Neural cell (in vitro differentiated cells): ENCODE measurements around the gene OS9.

Experiments
- EP300 ChIP-seq: fragments of 450-650 bp; conservative IDR thresholded peaks from 2 replicates; pipeline ENCODE4 v1.6.1; 2014; ENCODE audit warnings: antibody characterized with exemption, mild to moderate bottlenecking, moderate library complexity; ENCODE audit not compliant: poor library complexity, severe bottlenecking
- EZH2 ChIP-seq: fragments of 200-600, 300-800 bp; shearing (Covaris generic), sonication (generic); IDR thresholded peaks from 2 replicates; pipeline ENCODE4 v1.6.1; 2014; ENCODE audit warnings: antibody characterized with exemption, low read length, borderline replicate concordance, mild to moderate bottlenecking; ENCODE audit not compliant: insufficient read depth, poor library complexity, severe bottlenecking
- MXI1 ChIP-seq: fragments of 450-650 bp; conservative IDR thresholded peaks from 2 replicates; pipeline ENCODE4 v1.6.1; 2014; ENCODE audit warnings: antibody characterized with exemption, mild to moderate bottlenecking; ENCODE audit not compliant: poor library complexity, severe bottlenecking
- POLR2AphosphoS5 ChIP-seq: IDR thresholded peaks from 2 replicates; pipeline ENCODE4 v1.6.1; 2012
- RAD21 ChIP-seq: fragments of 450-650 bp; conservative IDR thresholded peaks from 2 replicates; pipeline ENCODE4 v1.6.1; 2014; ENCODE audit warnings: antibody characterized with exemption, mild to moderate bottlenecking, moderate library complexity
- SMC3 ChIP-seq: fragments of 450-650 bp; conservative IDR thresholded peaks from 2 replicates; pipeline ENCODE4 v1.6.1; 2014; ENCODE audit warnings: antibody characterized with exemption, mild to moderate bottlenecking, moderate library complexity; ENCODE audit not compliant: poor library complexity
- TAF1 ChIP-seq: IDR thresholded peaks from 2 replicates; pipeline ENCODE4 v1.6.1; 2012; ENCODE audit warnings: low read depth
- TF ChIP-seq, protein P1 (sequence below): fragments of 450-650 bp; IDR thresholded peaks from 2 replicates; pipeline ENCODE4 v1.5.1; 2014; ENCODE audit warnings: antibody characterized with exemption, mild to moderate bottlenecking, moderate library complexity; ENCODE audit not compliant: poor library complexity, severe bottlenecking
- TF ChIP-seq, protein P2 (sequence below): IDR thresholded peaks from 2 replicates; pipeline ENCODE4 v1.6.1; 2012; ENCODE audit warnings: borderline replicate concordance

DNA sequence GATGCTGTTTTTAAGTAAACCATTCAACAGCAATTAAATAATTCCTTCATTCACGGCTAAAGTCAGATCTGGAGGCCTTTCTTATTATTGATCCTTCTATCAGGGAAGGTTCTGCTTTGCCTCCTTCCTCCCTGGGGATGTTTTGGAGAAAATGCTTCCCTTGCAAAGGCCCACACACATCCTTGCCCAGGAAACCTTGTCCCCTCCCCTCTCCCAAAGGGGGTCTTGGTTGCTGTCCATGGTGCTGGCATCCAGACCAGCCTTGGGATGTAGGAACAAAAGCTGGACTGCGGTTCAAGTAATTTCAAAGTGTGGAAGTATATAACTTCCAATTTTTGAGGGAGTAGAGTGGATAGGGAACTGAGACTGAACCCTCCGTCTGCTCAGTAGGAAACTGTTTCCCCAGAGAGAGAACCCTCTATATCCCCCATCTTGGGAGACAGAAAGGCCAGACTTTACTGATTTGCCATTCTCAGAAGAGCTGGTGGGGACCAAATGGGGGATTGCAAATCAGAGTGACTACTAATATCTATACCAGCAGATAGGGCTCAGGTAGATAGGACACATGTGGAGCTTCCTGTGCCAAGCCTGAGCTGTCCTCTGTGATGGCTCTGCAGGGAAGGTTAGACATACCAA, 66.5 kb downstream of the OS9 start:
- TF ChIP-seq, protein P1, sequence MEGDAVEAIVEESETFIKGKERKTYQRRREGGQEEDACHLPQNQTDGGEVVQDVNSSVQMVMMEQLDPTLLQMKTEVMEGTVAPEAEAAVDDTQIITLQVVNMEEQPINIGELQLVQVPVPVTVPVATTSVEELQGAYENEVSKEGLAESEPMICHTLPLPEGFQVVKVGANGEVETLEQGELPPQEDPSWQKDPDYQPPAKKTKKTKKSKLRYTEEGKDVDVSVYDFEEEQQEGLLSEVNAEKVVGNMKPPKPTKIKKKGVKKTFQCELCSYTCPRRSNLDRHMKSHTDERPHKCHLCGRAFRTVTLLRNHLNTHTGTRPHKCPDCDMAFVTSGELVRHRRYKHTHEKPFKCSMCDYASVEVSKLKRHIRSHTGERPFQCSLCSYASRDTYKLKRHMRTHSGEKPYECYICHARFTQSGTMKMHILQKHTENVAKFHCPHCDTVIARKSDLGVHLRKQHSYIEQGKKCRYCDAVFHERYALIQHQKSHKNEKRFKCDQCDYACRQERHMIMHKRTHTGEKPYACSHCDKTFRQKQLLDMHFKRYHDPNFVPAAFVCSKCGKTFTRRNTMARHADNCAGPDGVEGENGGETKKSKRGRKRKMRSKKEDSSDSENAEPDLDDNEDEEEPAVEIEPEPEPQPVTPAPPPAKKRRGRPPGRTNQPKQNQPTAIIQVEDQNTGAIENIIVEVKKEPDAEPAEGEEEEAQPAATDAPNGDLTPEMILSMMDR, result no peak
- TF ChIP-seq POLR2AphosphoS5, result no peak
- TF ChIP-seq EP300, result no peak
- no peak for TF ChIP-seq RAD21
- TF ChIP-seq TAF1, result no peak
- TF ChIP-seq, protein P2, sequence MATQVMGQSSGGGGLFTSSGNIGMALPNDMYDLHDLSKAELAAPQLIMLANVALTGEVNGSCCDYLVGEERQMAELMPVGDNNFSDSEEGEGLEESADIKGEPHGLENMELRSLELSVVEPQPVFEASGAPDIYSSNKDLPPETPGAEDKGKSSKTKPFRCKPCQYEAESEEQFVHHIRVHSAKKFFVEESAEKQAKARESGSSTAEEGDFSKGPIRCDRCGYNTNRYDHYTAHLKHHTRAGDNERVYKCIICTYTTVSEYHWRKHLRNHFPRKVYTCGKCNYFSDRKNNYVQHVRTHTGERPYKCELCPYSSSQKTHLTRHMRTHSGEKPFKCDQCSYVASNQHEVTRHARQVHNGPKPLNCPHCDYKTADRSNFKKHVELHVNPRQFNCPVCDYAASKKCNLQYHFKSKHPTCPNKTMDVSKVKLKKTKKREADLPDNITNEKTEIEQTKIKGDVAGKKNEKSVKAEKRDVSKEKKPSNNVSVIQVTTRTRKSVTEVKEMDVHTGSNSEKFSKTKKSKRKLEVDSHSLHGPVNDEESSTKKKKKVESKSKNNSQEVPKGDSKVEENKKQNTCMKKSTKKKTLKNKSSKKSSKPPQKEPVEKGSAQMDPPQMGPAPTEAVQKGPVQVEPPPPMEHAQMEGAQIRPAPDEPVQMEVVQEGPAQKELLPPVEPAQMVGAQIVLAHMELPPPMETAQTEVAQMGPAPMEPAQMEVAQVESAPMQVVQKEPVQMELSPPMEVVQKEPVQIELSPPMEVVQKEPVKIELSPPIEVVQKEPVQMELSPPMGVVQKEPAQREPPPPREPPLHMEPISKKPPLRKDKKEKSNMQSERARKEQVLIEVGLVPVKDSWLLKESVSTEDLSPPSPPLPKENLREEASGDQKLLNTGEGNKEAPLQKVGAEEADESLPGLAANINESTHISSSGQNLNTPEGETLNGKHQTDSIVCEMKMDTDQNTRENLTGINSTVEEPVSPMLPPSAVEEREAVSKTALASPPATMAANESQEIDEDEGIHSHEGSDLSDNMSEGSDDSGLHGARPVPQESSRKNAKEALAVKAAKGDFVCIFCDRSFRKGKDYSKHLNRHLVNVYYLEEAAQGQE, result no peak
- TF ChIP-seq EZH2, result no peak
- TF ChIP-seq MXI1, result no peak
- TF ChIP-seq SMC3, result no peak
